Ammon's horn (tissue), 1 donor: ENCODE measurements around the gene ATP2C2.
"Not testable (repeated sequence)": the region's sequence is repeated elsewhere in the genome, so short reads cannot be mapped to it uniquely, and the experiment has no call there.

Experiments used
- DNase-seq: peaks from one replicate; pipeline ENCODE4 v3.0.0-alpha.2; 2016; ENCODE audit warnings: low spot score

ATP2C2 gene

DNA sequence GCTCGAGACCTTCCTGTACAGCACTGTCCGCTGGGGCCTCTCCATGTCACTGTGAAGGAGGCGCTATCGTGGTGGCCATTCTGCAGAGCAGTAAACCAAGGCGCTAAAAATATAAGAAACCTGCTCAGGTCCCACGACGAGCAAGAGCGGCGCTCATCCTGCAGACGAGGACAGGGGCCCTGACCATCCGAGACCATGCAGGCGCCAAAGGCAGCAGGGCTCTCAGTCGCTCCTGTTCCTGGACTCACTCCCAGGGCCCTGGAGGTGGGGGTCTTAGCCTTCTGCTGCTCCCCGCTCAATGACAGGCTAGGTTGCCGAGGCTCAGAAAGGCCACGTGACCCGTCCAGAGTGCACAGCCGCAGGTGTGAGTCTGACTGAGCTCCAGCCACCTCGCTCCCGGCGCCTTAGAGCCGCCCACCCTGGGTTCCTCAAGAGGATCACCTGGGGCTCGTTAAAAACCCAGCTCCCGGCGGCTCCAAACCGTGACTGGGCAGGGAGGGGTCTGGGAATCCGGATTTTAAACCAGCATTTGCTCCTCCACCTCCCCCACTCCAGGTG, 509 bp upstream of the ATP2C2 start:
- DNase-seq, result no peak

DNA sequence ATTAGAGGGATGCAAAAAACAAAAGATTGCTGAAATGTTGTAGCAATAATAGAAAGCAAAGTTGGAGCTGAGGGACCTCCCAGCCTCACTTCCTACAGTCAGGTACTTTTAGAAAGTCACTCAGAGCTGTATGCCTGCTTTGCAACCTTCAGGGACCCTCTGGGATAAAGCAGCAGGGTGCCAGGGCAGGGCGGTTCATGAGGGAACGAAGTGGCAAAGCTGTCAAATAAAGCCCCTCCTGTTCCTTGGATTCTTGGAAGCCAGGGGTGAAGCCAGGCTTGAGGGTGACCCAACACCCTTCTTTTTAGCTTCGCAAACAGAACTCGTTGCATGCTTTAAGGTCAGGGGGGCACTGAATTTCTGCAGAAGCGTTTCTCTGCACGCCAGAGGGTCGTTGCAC, 767 bp downstream of the ATP2C2 start:
- DNase-seq, result no peak

DNA sequence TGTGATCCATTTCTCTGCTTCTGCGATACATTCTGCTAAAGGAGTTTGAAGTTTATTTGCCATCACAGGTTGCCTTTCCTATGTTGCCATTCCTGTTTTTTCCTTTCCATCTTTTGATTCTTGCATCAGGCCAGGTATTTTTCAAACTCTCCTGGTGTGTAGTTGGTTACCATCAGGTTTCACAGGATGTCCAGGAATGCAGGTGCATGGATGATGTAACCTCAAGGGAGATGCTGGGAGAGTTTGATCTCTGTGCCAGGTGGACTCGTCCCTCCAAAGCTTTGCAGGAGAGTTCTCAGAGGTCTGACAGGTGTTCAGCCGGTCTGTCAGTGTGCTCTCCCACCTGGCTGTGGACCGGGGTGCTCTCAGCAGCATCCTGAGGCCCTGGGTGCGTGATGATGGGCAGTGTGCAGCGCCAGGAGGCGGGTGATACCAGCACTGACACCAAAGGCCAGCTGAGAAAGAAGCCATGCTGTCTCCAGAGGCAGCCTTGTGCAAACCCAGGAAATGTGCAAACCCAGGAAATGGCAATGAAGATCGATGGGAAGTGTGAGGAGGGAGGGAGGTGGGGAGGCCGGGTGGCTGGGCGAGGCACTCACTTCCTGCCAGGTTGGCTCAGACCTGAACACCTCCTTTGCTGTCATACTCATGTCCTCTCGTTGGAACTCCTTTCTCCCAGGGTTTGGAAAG, 1.7 kb downstream of the ATP2C2 start:
- DNase-seq, result no peak

- DNase-seq, result no peak
Observed at GRCh38 chr16:84370723-84371552, 2.6 kb downstream of the ATP2C2 start.

GRCh38 chr16:84371553-84371865, 3.2 kb downstream of the ATP2C2 start:
- no peak for DNase-seq

GRCh38 chr16:84373907-84374489, 5.7 kb downstream of the ATP2C2 start:
- DNase-seq, result peak; percentile 45

DNA sequence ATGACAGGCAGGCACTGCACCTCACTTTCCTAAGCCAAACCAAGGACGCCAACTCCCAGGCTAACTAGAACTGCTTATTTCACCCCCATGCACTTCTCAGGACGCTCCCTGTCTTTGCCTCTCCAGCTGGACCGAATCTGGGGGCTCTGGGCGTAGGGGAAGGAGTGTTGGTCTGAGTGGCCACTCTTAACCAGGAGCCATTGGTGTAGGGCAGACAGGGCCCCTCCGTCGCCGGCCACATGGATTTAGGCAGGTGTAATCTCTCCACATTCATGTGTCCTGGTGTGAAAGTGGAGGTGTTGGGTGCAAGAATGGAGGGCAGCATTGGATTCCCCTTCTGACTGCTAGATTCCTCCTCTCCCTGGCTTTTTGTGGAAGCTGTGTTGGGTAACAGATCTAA, 9.8 kb downstream of the ATP2C2 start:
- DNase-seq, result no peak

DNA sequence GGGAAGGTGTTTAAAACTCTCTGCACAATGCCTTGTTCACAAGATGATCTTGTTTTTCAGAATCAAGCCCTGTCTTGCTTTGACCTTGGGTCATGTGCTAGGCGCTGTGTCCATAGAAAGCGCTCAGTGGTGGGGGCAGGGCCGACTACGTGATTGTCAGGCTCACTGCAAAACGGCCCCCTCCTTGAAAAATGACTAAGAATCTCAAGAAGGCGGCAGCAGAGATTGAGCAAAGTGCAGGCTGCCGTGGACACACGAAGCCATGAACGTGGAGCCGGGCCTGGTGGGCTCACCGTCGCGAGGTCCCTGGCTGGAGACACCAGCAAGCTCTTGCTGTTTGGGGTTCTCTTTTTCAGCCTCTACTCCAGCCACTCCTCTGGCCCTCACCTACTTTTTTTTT, 10.2 kb downstream of the ATP2C2 start:
- DNase-seq, result no peak

- DNase-seq, result no peak
Observed at GRCh38 chr16:84379008-84379708, 10.8 kb downstream of the ATP2C2 start.

DNA sequence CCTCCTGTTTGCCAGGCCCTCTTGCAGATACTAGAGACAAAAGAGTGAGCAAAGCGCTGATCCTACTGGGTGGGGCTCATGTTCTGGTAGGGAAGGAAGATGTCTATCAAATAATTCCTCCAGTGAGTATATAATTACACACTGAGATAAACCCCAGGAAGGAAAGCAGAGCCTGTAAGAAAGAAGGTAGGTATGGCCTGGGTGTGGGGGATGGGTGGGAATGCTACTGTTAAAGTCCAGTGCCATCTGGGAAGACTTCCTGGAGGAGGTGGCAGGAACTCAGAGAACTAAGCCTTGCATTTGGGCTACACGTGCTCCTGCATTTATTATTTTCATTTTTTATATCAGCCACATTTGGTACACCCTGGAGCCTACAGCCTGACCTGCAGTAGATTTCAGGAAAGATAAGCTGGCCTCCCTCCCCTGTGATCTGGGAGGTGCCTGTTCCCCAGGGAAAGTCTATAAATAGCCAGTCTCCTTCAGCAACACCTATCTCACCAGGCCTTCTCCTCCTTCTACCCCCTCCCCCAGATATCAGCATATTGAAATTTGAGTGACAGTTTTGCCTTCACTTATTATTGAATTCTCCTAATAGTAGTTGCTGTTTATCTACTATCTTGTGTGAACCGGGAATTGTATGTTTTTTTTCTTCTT, 11.5 kb downstream of the ATP2C2 start:
- no peak for DNase-seq

- no peak for DNase-seq
Observed at GRCh38 chr16:84380405-84380804, 12.1 kb downstream of the ATP2C2 start.

- no peak for DNase-seq
Observed at GRCh38 chr16:84382396-84382795, 14.1 kb downstream of the ATP2C2 start.

- DNase-seq, result no peak
Observed at GRCh38 chr16:84383106-84383505, 14.8 kb downstream of the ATP2C2 start.

DNA sequence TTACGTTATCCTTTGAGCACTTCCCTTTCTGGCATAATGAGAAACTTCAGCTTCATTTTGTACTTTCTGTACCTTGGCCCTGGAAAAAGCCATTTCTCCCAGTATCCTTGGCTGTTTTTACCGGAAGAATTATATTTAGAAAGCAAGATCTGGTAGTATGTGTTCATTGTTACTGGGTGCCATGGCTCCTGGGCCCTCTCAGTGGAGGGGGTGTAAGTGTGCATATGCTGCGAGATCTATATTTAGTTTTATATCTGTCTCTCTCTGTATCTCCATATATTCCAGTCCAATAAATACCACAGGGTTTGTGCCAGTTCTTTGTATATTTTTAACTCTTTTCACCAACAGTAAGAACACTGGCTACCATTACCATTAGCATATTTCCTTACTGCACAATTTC, 17.7 kb downstream of the ATP2C2 start:
- DNase-seq, result no peak

DNA sequence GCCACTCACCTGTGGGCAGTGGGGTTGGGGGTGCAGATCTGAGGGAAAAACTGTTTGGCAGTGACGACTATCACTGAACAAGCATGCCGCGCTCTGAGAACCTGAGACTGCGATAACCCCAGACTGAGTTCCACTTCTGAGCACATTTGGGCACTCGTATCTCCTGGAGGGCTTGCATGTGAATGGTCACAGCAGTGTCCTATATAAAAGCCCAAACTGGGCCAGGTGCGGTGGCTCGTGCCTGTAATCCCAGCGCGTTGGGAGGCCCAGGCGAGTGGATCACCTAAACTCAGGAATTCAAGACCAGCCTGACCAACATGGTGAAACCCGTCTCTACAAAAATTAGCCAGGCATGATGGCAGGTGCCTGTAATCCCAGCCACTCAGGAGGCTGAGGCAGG, 18.7 kb downstream of the ATP2C2 start:
- no peak for DNase-seq

DNA sequence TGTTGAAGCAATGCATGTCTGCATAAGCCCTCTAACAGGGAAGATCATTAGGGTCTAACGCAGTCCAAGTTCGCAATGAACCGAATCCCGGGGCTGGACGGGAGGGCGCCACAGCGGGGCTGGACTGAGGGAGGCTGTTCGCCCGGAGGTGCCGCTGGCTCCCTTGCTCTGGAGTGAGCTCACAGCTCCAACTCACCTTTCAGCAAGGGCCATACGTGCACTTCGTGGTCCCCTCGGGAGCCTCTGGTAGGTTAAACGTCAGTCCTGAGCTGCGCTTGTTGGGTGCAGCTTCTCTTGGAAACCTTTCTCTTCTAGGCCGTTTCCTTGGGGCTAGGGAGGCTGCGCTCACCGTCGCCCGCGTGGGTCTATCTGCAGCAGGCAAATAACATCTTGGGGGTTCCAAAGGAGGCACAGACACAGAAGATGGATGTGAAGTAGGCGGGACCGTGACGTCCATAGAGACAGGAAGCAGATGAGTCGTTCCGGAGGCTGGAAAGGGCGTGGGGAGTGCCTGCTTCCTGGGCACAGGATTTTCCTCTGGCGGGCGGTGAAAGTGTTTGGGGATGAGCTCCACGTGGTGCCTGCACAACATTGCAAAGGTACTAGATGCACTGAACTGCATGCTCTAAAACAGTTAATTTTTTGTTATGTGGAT, 21.9 kb downstream of the ATP2C2 start:
- DNase-seq, result no peak

- peak; percentile 77 for DNase-seq
Observed at GRCh38 chr16:84391151-84392030, 23.1 kb downstream of the ATP2C2 start.

GRCh38 chr16:84392031-84392360, 23.7 kb downstream of the ATP2C2 start:
- DNase-seq, result no peak

DNA sequence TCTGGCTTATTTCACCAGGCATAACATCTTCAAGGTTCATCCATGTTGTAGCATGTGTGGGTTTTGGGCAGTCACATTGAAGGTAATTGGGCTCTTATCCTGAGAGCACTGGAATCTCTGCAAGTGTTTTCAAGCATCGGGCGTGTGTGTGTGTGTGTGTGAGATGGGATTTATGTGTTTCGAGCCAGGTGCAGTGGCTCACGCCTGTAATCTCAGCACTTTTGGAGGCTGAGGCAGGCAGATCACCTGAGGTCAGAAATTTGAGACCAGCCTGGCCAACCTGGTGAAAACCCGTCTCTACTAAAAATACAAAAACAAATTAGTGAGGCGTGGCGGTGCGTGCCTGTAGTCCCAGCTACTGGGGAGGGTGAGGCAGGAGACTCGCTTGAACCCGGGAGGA, 27.7 kb downstream of the ATP2C2 start:
- not testable (repeated sequence) for DNase-seq

DNA sequence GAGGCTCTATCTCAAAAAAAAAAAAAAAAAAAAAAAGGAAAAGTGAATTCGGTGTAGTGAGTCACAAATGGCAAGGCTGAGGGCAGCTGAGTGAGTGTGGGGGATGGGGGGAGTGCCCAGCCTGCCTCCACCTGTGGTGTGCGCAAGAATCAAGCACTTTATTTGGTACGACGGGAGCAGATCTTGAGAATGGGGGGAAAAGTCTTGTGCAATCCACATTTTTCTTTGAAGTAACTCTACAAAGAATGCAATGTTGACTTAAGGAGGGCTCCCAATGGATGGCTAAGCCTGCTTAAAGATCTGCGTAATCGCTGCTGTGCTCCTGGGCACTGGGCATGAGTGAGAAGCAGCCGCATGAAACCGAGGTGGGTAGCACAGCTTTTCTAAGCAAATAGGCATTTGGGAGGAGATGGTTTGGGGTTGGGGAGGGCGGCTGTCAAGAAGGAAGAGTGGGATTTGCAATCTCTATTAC, 28.2 kb downstream of the ATP2C2 start:
- no peak for DNase-seq
